Mesenchymal stem cell (in vitro differentiated cells and primary cell): ENCODE results near the gene SMIM22.

Experiments used
- DNase-seq: peaks from one replicate; pipeline ENCODE4 v3.0.0-alpha.2; 2013
- H2AFZ ChIP-seq: one replicate; pipeline ENCODE4 v1.6.1; 2013; ENCODE audit warnings: low read depth, mild to moderate bottlenecking, control low read depth, inconsistent platforms, low read length, moderate library complexity
- H2AK5ac ChIP-seq: 2 replicates; pipeline ENCODE4 v1.6.1; 2013; ENCODE audit warnings: low read length, moderate library complexity, mild to moderate bottlenecking, inconsistent platforms; ENCODE audit not compliant: severe bottlenecking
- H2BK120ac ChIP-seq: one replicate; pipeline ENCODE4 v1.6.1; 2013; ENCODE audit warnings: low read depth, mild to moderate bottlenecking, inconsistent platforms, low read length, moderate library complexity
- H2BK12ac ChIP-seq, 2 experiments: one replicate each; pipeline ENCODE4 v1.6.1; 2013; ENCODE audit warnings: inconsistent platforms in 2 of 2, low read length in 2 of 2, mild to moderate bottlenecking in 2 of 2, moderate library complexity in 2 of 2, control low read depth in 1 of 2
- H2BK15ac ChIP-seq: one replicate; pipeline ENCODE4 v1.6.1; 2013; ENCODE audit warnings: mild to moderate bottlenecking, low read depth, inconsistent platforms; ENCODE audit not compliant: poor library complexity, severe bottlenecking
- H2BK5ac ChIP-seq: 2 replicates; pipeline ENCODE4 v1.6.1; 2013; ENCODE audit warnings: low read depth, mild to moderate bottlenecking, low read length, control low read depth, inconsistent platforms; ENCODE audit not compliant: poor library complexity, severe bottlenecking
- H3K14ac ChIP-seq, 2 experiments: one replicate each; pipeline ENCODE4 v1.6.1; 2013; ENCODE audit warnings: inconsistent platforms in 2 of 2, low read length in 2 of 2, control low read depth in 1 of 2, mild to moderate bottlenecking in 1 of 2, moderate library complexity in 1 of 2
- H3K18ac ChIP-seq, 2 experiments: one replicate each; pipeline ENCODE4 v1.6.1; 2013; ENCODE audit warnings: inconsistent platforms in 2 of 2, low read length in 2 of 2, control low read depth in 1 of 2, low read depth in 1 of 2, mild to moderate bottlenecking in 1 of 2
- H3K23ac ChIP-seq, 2 experiments: one replicate each; pipeline ENCODE4 v1.6.1; 2013; ENCODE audit warnings: inconsistent platforms in 2 of 2, low read length in 2 of 2, mild to moderate bottlenecking in 2 of 2, moderate library complexity in 2 of 2, control low read depth in 1 of 2
- H3K27ac ChIP-seq: 2 replicates; pipeline ENCODE4 v1.5.1; 2013; ENCODE audit warnings: mild to moderate bottlenecking, moderate library complexity, low read length, control low read depth, inconsistent platforms; ENCODE audit not compliant: poor library complexity, severe bottlenecking
- H3K27me3 ChIP-seq, 2 experiments: 2 replicates each; pipeline versions ENCODE4 v1.6.1 to v1.7.0; 2013; ENCODE audit warnings: low read length in 2 of 2, mild to moderate bottlenecking in 2 of 2, moderate library complexity in 2 of 2, control low read depth in 1 of 2, inconsistent platforms in 1 of 2; ENCODE audit not compliant: control insufficient read depth in 1 of 2, insufficient read depth in 1 of 2
- H3K36me3 ChIP-seq, 2 experiments: 2 replicates each; pipeline versions ENCODE4 v1.6.1 to v1.7.0; 2013; ENCODE audit warnings: low read length in 2 of 2, control low read depth in 1 of 2, inconsistent platforms in 1 of 2, low read depth in 1 of 2, mild to moderate bottlenecking in 1 of 2; ENCODE audit not compliant: insufficient read depth in 2 of 2, control insufficient read depth in 1 of 2
- H3K4ac ChIP-seq, 2 experiments: one replicate each; pipeline ENCODE4 v1.6.1; 2013; ENCODE audit warnings: inconsistent platforms in 2 of 2, low read length in 2 of 2, mild to moderate bottlenecking in 2 of 2, moderate library complexity in 2 of 2, control low read depth in 1 of 2, low read depth in 1 of 2
- H3K4me1 ChIP-seq: 2 replicates; pipeline ENCODE4 v1.6.1; 2013; ENCODE audit warnings: low read depth, low read length, control low read depth; ENCODE audit not compliant: control insufficient read depth, insufficient read depth
- H3K4me2 ChIP-seq: 2 replicates; pipeline ENCODE4 v1.6.1; 2013; ENCODE audit warnings: low read length, mild to moderate bottlenecking, inconsistent platforms; ENCODE audit not compliant: poor library complexity, severe bottlenecking
- H3K4me3 ChIP-seq, 2 experiments: 2 replicates each; pipeline versions ENCODE4 v1.5.1 to v1.7.0; 2013; ENCODE audit warnings: low read length in 2 of 2, mild to moderate bottlenecking in 2 of 2, control low read depth in 1 of 2, low read depth in 1 of 2; ENCODE audit not compliant: insufficient read depth in 1 of 2
- H3K79me1 ChIP-seq: replicated peaks from 2 replicates; pipeline ENCODE4 v1.6.1; 2013; ENCODE audit warnings: mild to moderate bottlenecking, control low read depth, low read length, inconsistent platforms; ENCODE audit not compliant: poor library complexity, severe bottlenecking
- H3K9ac ChIP-seq: 2 replicates; pipeline ENCODE4 v1.7.0; 2013; ENCODE audit warnings: mild to moderate bottlenecking, low read length, moderate library complexity
- H3K9me3 ChIP-seq: 2 replicates; pipeline ENCODE4 v1.7.0; 2013; ENCODE audit warnings: mild to moderate bottlenecking, low read length; ENCODE audit not compliant: control insufficient read depth
- H4K8ac ChIP-seq: one replicate; pipeline ENCODE4 v1.6.1; 2013; ENCODE audit warnings: inconsistent platforms, mild to moderate bottlenecking, low read length, moderate library complexity
- H4K91ac ChIP-seq: one replicate; pipeline ENCODE4 v1.6.1; 2013; ENCODE audit warnings: mild to moderate bottlenecking, low read length, inconsistent platforms
- WGBS: methylation state at CpG from one replicate; pipeline ENCODE4 v1.1.7; 2013; ENCODE audit warnings: mixed read lengths; 5-methylcytosine and 5-hydroxymethylcytosine counted together

SMIM22 gene

GRCh38 chr16:4762205-4762604, 33.0 kb upstream of the SMIM22 start:
- H3K27me3 ChIP-seq = no peaks in the 10 kb centered on the region
- H2BK15ac ChIP-seq = no peak overlapping the region
- no peak overlapping the region for H4K8ac ChIP-seq
- H2AK5ac ChIP-seq = no peak overlapping the region
- H2BK5ac ChIP-seq = no peak overlapping the region
- peaks cover 17% of the 10 kb centered on the region for H3K4me1 ChIP-seq
- no peak overlapping the region for H3K27ac ChIP-seq
- no peak overlapping the region for H4K91ac ChIP-seq
- H2AFZ ChIP-seq = no peak overlapping the region
- no peak for DNase-seq
- no peak overlapping the region for H3K18ac ChIP-seq
- no peak overlapping the region for H2BK120ac ChIP-seq
- H2BK12ac ChIP-seq = no peak overlapping the region
- no peak overlapping the region for H3K4ac ChIP-seq
- peaks cover 43% of the 10 kb centered on the region for H3K79me1 ChIP-seq
- WGBS = 98% methylated on average over 9 of the region's 9 CpGs
- no peaks in the 10 kb centered on the region for H3K9me3 ChIP-seq
- no peak overlapping the region for H3K9ac ChIP-seq
- H3K14ac ChIP-seq = no peak overlapping the region
- no peak overlapping the region for H3K4me2 ChIP-seq
- H3K4me3 ChIP-seq = no peak overlapping the region
- H3K36me3 ChIP-seq = peaks cover 72 to 75% of the 10 kb centered on the region in 2 experiments
- no peak overlapping the region for H3K23ac ChIP-seq

- no peak overlapping the region for H2AFZ ChIP-seq
- no peak overlapping the region for H3K14ac ChIP-seq
- H2BK15ac ChIP-seq = no peak overlapping the region
- no peak overlapping the region for H4K8ac ChIP-seq
- H3K79me1 ChIP-seq = peaks cover 42% of the 10 kb centered on the region
- no peak overlapping the region for H3K4me3 ChIP-seq
- H3K27me3 ChIP-seq = no peaks in the 10 kb centered on the region
- H2BK120ac ChIP-seq = no peak overlapping the region
- no peak overlapping the region for H3K4me2 ChIP-seq
- no peak overlapping the region for H3K4ac ChIP-seq
- H3K4me1 ChIP-seq = peaks cover 18% of the 10 kb centered on the region
- H2BK12ac ChIP-seq = no peak overlapping the region
- DNase-seq = no peak
- H2BK5ac ChIP-seq = no peak overlapping the region
- no peaks in the 10 kb centered on the region for H3K9me3 ChIP-seq
- no peak overlapping the region for H3K18ac ChIP-seq
- H3K23ac ChIP-seq = no peak overlapping the region
- H3K9ac ChIP-seq = peak overlapping the region; percentile 26
- no peak overlapping the region for H3K27ac ChIP-seq
- peaks cover 59 to 63% of the 10 kb centered on the region in 2 experiments for H3K36me3 ChIP-seq
- H2AK5ac ChIP-seq = no peak overlapping the region
- WGBS = 95% methylated on average over 7 of the region's 7 CpGs
- H4K91ac ChIP-seq = no peak overlapping the region
Measured at GRCh38 chr16:4763791-4764190, 31.4 kb upstream of the SMIM22 start.

DNA sequence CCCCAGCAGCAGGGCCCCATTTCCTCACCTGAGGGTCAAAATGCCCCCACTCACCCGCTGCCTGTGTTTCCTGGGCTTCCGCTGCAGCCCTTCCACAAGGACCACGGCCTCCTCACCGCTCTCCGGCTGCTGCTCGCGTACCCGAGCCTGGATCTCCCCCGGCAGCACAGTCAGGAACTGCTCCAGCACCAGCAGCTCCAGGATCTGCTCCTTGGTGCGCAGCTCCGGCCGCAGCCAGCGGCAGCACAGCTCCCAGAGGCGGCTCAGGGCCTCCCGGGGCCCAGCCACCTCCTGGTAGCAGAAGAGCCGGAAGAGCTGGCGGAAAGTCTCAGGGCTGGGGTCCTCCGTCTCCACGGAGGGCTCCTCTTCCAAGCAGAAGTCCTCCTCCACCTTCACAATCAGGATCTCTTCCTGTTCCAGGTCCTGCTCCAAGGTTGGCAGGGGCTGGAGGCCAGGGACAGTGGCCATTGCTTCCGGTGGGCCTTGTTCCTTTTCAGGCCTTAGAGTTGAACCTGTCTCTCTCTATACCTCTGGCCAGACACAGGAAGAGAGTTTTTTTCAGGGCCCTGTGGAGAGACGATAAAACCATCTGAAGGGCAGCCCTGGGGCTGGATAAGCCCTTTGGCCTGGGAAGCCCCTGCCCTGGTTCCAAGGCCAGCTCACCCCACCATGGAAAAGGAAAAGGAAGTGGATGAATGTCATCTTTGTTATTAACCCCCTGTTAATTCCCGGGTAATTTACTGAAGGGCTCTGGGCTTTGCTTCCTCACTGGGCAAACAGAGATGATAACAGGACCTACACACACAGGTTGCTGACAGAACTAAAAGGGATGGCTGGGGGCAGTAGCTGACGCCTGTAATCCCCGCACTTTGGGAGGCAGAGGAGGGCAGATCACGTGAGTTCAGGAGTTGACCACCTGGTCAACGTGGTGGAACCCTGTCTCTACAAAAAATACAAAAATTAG, 29.4 kb upstream of the SMIM22 start:
- Histone ChIP-seq H2BK120ac (no peak overlapping the region), H2AK5ac (peak overlapping the region; percentile 36), H3K4me2 (peak overlapping the region; percentile 72), H3K18ac (no peak overlapping the region), H3K9ac (peak overlapping the region; percentile 94), H3K23ac (no peak overlapping the region), H2BK12ac (no peak overlapping the region), H2AFZ (no peak overlapping the region), H3K27ac (no peak overlapping the region), H3K4ac (peak overlapping the region in 1 of 2 experiments; percentile 40), H2BK15ac (no peak overlapping the region), H3K27me3 (no peaks in the 10 kb centered on the region), H3K36me3 (peaks cover 39 to 43% of the 10 kb centered on the region in 2 experiments), H3K4me1 (peaks cover 21% of the 10 kb centered on the region), H4K8ac (peak overlapping the region; percentile 19), H3K79me1 (peaks cover 32% of the 10 kb centered on the region), H3K14ac (no peak overlapping the region), H2BK5ac (no peak overlapping the region), H3K4me3 (peak overlapping the region; percentile 41 to 94), H4K91ac (no peak overlapping the region), H3K9me3 (no peaks in the 10 kb centered on the region)
- 84% methylated on average over 26 of the region's 26 CpGs for whole genome bisulfite sequencing
- no peak for DNase-seq

GRCh38 chr16:4766875-4767628, 28.1 kb upstream of the SMIM22 start, which contains the start of gene ZNF500:
ZNF500 (minus strand) TSS chr16:4767162; CDS start chr16:4765978, 1,184 bp downstream.
- H2BK120ac ChIP-seq = no peak within 1 kb of the TSS
- no peaks in the 10 kb centered on the region for H3K9me3 ChIP-seq

More at GRCh38 chr16:4766875-4767628, 28.1 kb upstream of the SMIM22 start, which contains the start of gene ZNF500:
- Histone ChIP-seq H3K14ac (peak within 1 kb of the TSS in 1 of 2 experiments; percentile 74), H2BK12ac (peak within 1 kb of the TSS in 1 of 2 experiments; percentile 42), H2BK5ac (peak within 1 kb of the TSS; percentile 10), H4K91ac (peak within 1 kb of the TSS; percentile 57), H3K79me1 (peaks cover 27% of the 10 kb centered on the region), H3K4me1 (peaks cover 21% of the 10 kb centered on the region), H2AFZ (peak within 1 kb of the TSS; percentile 86), H3K27me3 (no peaks in the 10 kb centered on the region), H3K4ac (peak within 1 kb of the TSS; percentile 71 to 73), H3K9ac (peak within 1 kb of the TSS; percentile 94), H3K36me3 (peaks cover 30 to 32% of the 10 kb centered on the region in 2 experiments), H3K4me3 (peak within 1 kb of the TSS; percentile 87 to 94), H3K27ac (peak within 1 kb of the TSS; percentile 30), H3K4me2 (peak within 1 kb of the TSS; percentile 72), H2BK15ac (peak within 1 kb of the TSS; percentile 71), H4K8ac (peak within 1 kb of the TSS; percentile 95), H3K23ac (peak within 1 kb of the TSS in 1 of 2 experiments; percentile 46), H2AK5ac (peak within 1 kb of the TSS; percentile 49), H3K18ac (peak within 1 kb of the TSS; percentile 77 to 92)
- 4% methylated on average over 68 of the region's 72 CpGs for WGBS
- peak; percentile 96 for DNase-seq
